ENCODE data around the gene HINT3. TPM values are rescaled to one million over a fixed set of nuclear protein-coding genes. Genes with fewer than 3 reads are reported as not detected.
"Not testable (repeated sequence)": the region's sequence is repeated elsewhere in the genome, so short reads cannot be mapped to it uniquely, and the experiment has no call there.

Gene HINT3
- total RNA-seq, 2 experiments from 2014 or later: 10.4 TPM

DNA sequence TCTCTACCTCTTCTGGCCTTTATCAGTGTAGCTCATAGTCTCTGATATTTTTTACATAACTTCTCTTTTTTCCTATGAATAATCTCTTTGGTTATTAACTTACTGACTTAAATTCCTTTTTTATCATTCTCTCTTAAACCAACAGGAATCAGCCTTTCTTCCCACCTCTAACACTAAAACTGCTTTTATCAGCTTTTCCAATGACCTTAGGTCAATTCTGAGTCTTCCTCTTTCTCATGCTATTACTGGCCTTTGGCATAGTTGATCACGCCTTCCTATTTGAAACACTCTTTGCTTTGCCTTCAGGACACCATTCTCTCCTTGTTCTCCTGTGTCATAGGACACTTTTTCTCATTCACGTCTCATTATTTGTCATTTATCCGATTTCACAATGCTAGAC, 8.1 kb upstream of the HINT3 start:
- no peak overlapping the region for H3K4me3 ChIP-seq (ENCODE audit: low read length)
- DNase-seq (no peak), ATAC-seq (ENCODE audit: poor library complexity) (no peak)
- H3K27me3 ChIP-seq (ENCODE audit: control insufficient read depth in 1 of 2, insufficient read depth in 2 of 2, low read length in 2 of 2): no peaks in the 10 kb centered on the region
- H3K4me1 ChIP-seq (ENCODE audit: insufficient read depth, low read length): no peaks in the 10 kb centered on the region
- H3K4me3 Mint-ChIP-seq: no peak overlapping the region
- POLR2A ChIA-PET: no interaction called here
- no peaks in the 10 kb centered on the region for H3K36me3 Mint-ChIP-seq (ENCODE audit: low read depth)
- CTCF ChIA-PET: interaction anchor here (0.8 to 1.7 kb wide), 2 partner anchors 8 to 42 kb away, joined by 3 to 7 read pairs; partner anchors contain the start of gene HINT3
- intact Hi-C loops (cut with DNase I, micrococcal nuclease): no loop called here
- no peak overlapping the region for H3K27ac ChIP-seq (ENCODE audit: low read depth in 1 of 2, low read length in 2 of 2)
- H3K27me3 Mint-ChIP-seq: no peaks in the 10 kb centered on the region
- H3K9me3 Mint-ChIP-seq: no peaks in the 10 kb centered on the region
- no peak overlapping the region for H3K27ac Mint-ChIP-seq
- TF ChIP-seq, protein P1, sequence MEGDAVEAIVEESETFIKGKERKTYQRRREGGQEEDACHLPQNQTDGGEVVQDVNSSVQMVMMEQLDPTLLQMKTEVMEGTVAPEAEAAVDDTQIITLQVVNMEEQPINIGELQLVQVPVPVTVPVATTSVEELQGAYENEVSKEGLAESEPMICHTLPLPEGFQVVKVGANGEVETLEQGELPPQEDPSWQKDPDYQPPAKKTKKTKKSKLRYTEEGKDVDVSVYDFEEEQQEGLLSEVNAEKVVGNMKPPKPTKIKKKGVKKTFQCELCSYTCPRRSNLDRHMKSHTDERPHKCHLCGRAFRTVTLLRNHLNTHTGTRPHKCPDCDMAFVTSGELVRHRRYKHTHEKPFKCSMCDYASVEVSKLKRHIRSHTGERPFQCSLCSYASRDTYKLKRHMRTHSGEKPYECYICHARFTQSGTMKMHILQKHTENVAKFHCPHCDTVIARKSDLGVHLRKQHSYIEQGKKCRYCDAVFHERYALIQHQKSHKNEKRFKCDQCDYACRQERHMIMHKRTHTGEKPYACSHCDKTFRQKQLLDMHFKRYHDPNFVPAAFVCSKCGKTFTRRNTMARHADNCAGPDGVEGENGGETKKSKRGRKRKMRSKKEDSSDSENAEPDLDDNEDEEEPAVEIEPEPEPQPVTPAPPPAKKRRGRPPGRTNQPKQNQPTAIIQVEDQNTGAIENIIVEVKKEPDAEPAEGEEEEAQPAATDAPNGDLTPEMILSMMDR (IDR thresholded peaks at IDR 0.05): no peak
- no peaks in the 10 kb centered on the region for H3K9me3 ChIP-seq (ENCODE audit: control insufficient read depth in 1 of 2, insufficient read depth in 1 of 2, low read length in 2 of 2)
- H3K36me3 ChIP-seq (ENCODE audit: insufficient read depth, low read length): no peaks in the 10 kb centered on the region
- H3K4me1 Mint-ChIP-seq (ENCODE audit: low read depth): peaks cover 6% of the 10 kb centered on the region

DNA sequence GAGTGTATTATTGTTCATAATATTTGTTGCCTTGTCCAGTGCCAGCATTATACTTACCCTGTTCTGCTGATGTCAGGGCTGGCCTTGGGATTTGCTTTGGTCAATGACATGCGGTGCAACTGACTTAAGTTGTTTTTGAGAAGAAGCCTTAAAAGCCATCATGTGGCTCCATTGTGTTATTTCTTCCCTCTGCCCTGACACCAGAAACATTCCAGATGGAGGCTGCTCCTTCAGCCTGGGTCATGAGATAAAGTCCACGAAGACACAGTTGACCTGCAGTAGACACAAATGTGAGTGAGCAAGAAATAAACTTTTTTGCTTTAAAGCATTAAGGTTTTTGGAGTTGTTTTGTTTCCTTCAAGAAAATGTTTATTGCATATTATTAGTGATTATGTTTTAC, 7.5 kb upstream of the HINT3 start:
- intact Hi-C loops (cut with DNase I, micrococcal nuclease): no loop called here
- Mint-ChIP-seq H3K9me3 (no peaks in the 10 kb centered on the region), H3K4me1 (ENCODE audit: low read depth) (no peaks in the 10 kb centered on the region), H3K36me3 (ENCODE audit: low read depth) (no peaks in the 10 kb centered on the region), H3K27me3 (no peaks in the 10 kb centered on the region), H3K27ac (no peak overlapping the region), H3K4me3 (no peak overlapping the region)
- Histone ChIP-seq H3K27ac (ENCODE audit: low read depth in 1 of 2, low read length in 2 of 2) (no peak overlapping the region), H3K9me3 (ENCODE audit: control insufficient read depth in 1 of 2, insufficient read depth in 1 of 2, low read length in 2 of 2) (no peaks in the 10 kb centered on the region), H3K27me3 (ENCODE audit: control insufficient read depth in 1 of 2, insufficient read depth in 2 of 2, low read length in 2 of 2) (no peaks in the 10 kb centered on the region), H3K4me3 (ENCODE audit: low read length) (no peak overlapping the region), H3K36me3 (ENCODE audit: insufficient read depth, low read length) (no peaks in the 10 kb centered on the region), H3K4me1 (ENCODE audit: insufficient read depth, low read length) (no peaks in the 10 kb centered on the region)
- POLR2A ChIA-PET: no interaction called here
- no peak for ATAC-seq (ENCODE audit: poor library complexity)
- DNase-seq: no peak
- CTCF ChIA-PET: no interaction called here
- TF ChIP-seq, protein P1 (IDR thresholded peaks at IDR 0.05): no peak

DNA sequence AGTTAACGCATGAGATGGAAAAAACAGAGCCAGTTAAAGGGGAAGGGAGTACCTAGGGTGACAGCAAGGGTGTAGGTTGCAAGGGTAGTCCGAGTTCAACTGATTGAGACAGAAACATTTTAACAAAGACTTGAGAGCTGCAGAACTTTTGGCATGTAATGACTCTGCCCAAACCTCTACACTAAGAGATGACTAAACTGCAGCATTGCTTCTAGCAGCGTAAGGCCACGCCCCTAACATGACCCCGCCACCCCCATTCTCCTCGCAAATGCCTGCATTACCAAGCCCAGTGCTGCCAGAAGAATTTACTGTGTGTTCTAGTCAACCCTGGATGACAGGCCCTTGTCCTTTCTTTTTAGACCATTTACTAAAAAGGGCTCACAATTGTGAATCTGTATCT, 6.3 kb upstream of the HINT3 start:
- Histone ChIP-seq H3K27me3 (ENCODE audit: control insufficient read depth in 1 of 2, insufficient read depth in 2 of 2, low read length in 2 of 2) (no peaks in the 10 kb centered on the region), H3K36me3 (ENCODE audit: insufficient read depth, low read length) (no peaks in the 10 kb centered on the region), H3K4me3 (ENCODE audit: low read length) (no peak overlapping the region), H3K27ac (ENCODE audit: low read depth in 1 of 2, low read length in 2 of 2) (no peak overlapping the region), H3K4me1 (ENCODE audit: insufficient read depth, low read length) (no peaks in the 10 kb centered on the region), H3K9me3 (ENCODE audit: control insufficient read depth in 1 of 2, insufficient read depth in 1 of 2, low read length in 2 of 2) (no peaks in the 10 kb centered on the region)
- intact Hi-C loops (cut with DNase I, micrococcal nuclease): no loop called here
- H3K4me1 Mint-ChIP-seq (ENCODE audit: low read depth): no peaks in the 10 kb centered on the region
- DNase-seq: no peak
- no peaks in the 10 kb centered on the region for H3K27me3 Mint-ChIP-seq
- TF ChIP-seq, protein P1 (IDR thresholded peaks at IDR 0.05): no peak
- no peak overlapping the region for H3K27ac Mint-ChIP-seq
- POLR2A ChIA-PET: no interaction called here
- no peaks in the 10 kb centered on the region for H3K9me3 Mint-ChIP-seq
- CTCF ChIA-PET: no interaction called here
- no peak overlapping the region for H3K4me3 Mint-ChIP-seq
- ATAC-seq (ENCODE audit: poor library complexity): no peak
- no peaks in the 10 kb centered on the region for H3K36me3 Mint-ChIP-seq (ENCODE audit: low read depth)

DNA sequence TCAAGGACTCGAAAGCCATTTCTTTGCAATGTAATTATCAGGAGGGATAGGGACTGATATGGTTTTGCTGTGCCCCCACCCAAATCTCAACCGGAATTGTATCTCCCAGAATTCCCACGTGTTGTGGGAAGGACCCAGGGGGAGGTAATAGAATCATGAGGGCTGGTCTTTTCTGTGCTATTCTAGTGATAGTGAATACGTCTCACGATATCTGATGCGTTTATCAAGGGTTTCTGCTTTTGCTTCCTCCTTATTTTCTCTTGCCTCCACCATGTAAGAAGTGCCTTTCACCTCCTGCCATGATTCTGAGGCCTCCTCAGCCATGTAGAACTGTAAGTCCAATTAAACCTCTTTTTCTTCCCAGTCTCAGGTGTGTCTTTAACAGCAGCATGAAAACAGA, 5.9 kb upstream of the HINT3 start:
- ATAC-seq (ENCODE audit: poor library complexity); H3K36me3 ChIP-seq (ENCODE audit: insufficient read depth, low read length); H3K9me3 Mint-ChIP-seq; H3K27me3 Mint-ChIP-seq; intact Hi-C loops (cut with DNase I, micrococcal nuclease); DNase-seq; H3K27me3 ChIP-seq (ENCODE audit: control insufficient read depth in 1 of 2, insufficient read depth in 2 of 2, low read length in 2 of 2); H3K36me3 Mint-ChIP-seq (ENCODE audit: low read depth); H3K4me3 ChIP-seq (ENCODE audit: low read length); H3K4me3 Mint-ChIP-seq; H3K9me3 ChIP-seq (ENCODE audit: control insufficient read depth in 1 of 2, insufficient read depth in 1 of 2, low read length in 2 of 2); H3K4me1 ChIP-seq (ENCODE audit: insufficient read depth, low read length); H3K4me1 Mint-ChIP-seq (ENCODE audit: low read depth); H3K27ac Mint-ChIP-seq; H3K27ac ChIP-seq (ENCODE audit: low read depth in 1 of 2, low read length in 2 of 2): not testable (repeated sequence)
- POLR2A ChIA-PET: interaction anchor here (3.0 kb wide), 1 partner anchor 160 kb away, joined by 15 read pairs; the partner anchor contains the start of gene NCOA7
- CTCF ChIA-PET: interaction anchor here (1.5 kb wide), 1 partner anchor 24 kb away, joined by 5 read pairs; no protein-coding TSS in a partner anchor

Measured in CD4-positive, alpha-beta T cell (primary cell).